H1 (cell line): Measurements from ENCODE around the gene MKX. TPM values are rescaled to one million over a fixed set of nuclear protein-coding genes. Genes with fewer than 3 reads are reported as not detected.

Source experiments
- MAX ChIP-seq: IDR thresholded peaks from 2 replicates; pipeline ENCODE4 v1.6.1; 2012; ENCODE audit warnings: inconsistent platforms
- SP2 ChIP-seq: IDR thresholded peaks from 2 replicates; pipeline ENCODE4 v1.6.1; 2012; ENCODE audit warnings: mild to moderate bottlenecking, low read length, inconsistent platforms
- polyA plus RNA-seq, 7 experiments: library from polyadenylated mRNA; depleted of rRNA in 3 of 7; stranded (reverse) in 5 of 7; unstranded in 2 of 7; fragments of >200 nt in 5 of 7; fragments of 200-250 nt in 2 of 7; gene quantifications; 1 replicate in 5 of 7; 2 replicates in 1 of 7; 4 replicates in 1 of 7; pipeline versions ENCODE4 v1.2.1 to v1.2.3, GENCODE V29; 2011 to 2013; ENCODE audit warnings: missing spikeins in 2 of 7, mixed read lengths in 2 of 7
- total RNA-seq: library from RNA; stranded (reverse); fragmentation: NEBNext Ultra II Directional; extraction: Animal tissue kit (Norgen Biotek cat#: 25700); gene quantifications from 2 replicates; pipeline ENCODE4 v1.2.1, GENCODE V29; 2021

MKX gene
- total and polyA plus RNA-seq, 2 of the 8 experiments (the other 6 are each of a cell fraction or from before 2014, with no cell fraction given), result 0.21 to 1.3 TPM

GRCh38 chr10:27638071-27638750 lies 107.4 kb downstream of the MKX start (continued):
- TF ChIP-seq SP2 (no peak), MAX (no peak)
